GM19023 (cell line): Measurements from ENCODE around the gene CYP3A7.
"Not testable (repeated sequence)": the region's sequence is repeated elsewhere in the genome, so short reads cannot be mapped to it uniquely, and the experiment has no call there.

Source experiments
- ATAC-seq: cut with Tn5 transposase; IDR thresholded peaks from one replicate; pipeline ENCODE4 v1.9.1; 2021; ENCODE audit warnings: mild to moderate bottlenecking, moderate library complexity; ENCODE audit not compliant: unreplicated experiment

The CYP3A7 gene

GRCh38 chr7:99734987-99735386 lies at the start of gene CYP3A7:
CYP3A7 (minus strand) TSS chr7:99735196; CDS start chr7:99735093, 103 bp downstream.
- no peak for ATAC-seq

- no peak for ATAC-seq
These were observed 49.0 kb upstream of the CYP3A7 start, which contains the start of gene CYP3A4 for GRCh38 chr7:99784007-99784406. CYP3A4 (minus strand) TSS chr7:99784184; CDS start chr7:99784081, 103 bp downstream.

GRCh38 chr7:99782012-99782953 lies 47.3 kb upstream of the CYP3A7 start:
- no peak for ATAC-seq

- no peak for ATAC-seq
These were observed 45.6 kb upstream of the CYP3A7 start for GRCh38 chr7:99780588-99780987.

- ATAC-seq = no peak
These were observed 45.0 kb upstream of the CYP3A7 start for GRCh38 chr7:99779949-99780348.

GRCh38 chr7:99778880-99779279 lies 43.9 kb upstream of the CYP3A7 start:
- no peak for ATAC-seq

GRCh38 chr7:99773395-99773794 lies 38.4 kb upstream of the CYP3A7 start:
- not testable (repeated sequence) for ATAC-seq

- ATAC-seq = no peak
These were observed 37.6 kb upstream of the CYP3A7 start for GRCh38 chr7:99772565-99772964.

GRCh38 chr7:99769494-99769893 lies 34.5 kb upstream of the CYP3A7 start:
- not testable (repeated sequence) for ATAC-seq

GRCh38 chr7:99768471-99768870 lies 33.5 kb upstream of the CYP3A7 start:
- no peak for ATAC-seq

GRCh38 chr7:99767662-99768061 lies 32.7 kb upstream of the CYP3A7 start:
- ATAC-seq = peak; percentile 78

GRCh38 chr7:99766484-99767099 lies 31.6 kb upstream of the CYP3A7 start:
- no peak for ATAC-seq

GRCh38 chr7:99764478-99764877 lies 29.5 kb upstream of the CYP3A7 start:
- ATAC-seq = no peak

GRCh38 chr7:99762680-99763327 lies 27.8 kb upstream of the CYP3A7 start:
- no peak for ATAC-seq

GRCh38 chr7:99755085-99755484 lies 20.1 kb upstream of the CYP3A7 start:
- ATAC-seq = no peak

- ATAC-seq = no peak
These were observed 17.4 kb upstream of the CYP3A7 start for GRCh38 chr7:99752356-99752755.

- not testable (repeated sequence) for ATAC-seq
These were observed 16.5 kb upstream of the CYP3A7 start for GRCh38 chr7:99751322-99752052.

GRCh38 chr7:99748846-99749579 lies 14.0 kb upstream of the CYP3A7 start:
- no peak for ATAC-seq

GRCh38 chr7:99746915-99747314 lies 11.9 kb upstream of the CYP3A7 start:
- not testable (repeated sequence) for ATAC-seq

- ATAC-seq = not testable (repeated sequence)
These were observed 10.4 kb upstream of the CYP3A7 start for GRCh38 chr7:99745395-99745794.
